ENCODE measurements around the gene RAB42.

GRCh38 chr1:28631713-28632112 is 39.6 kb downstream of the RAB42 start:
- no peak for TF ChIP-seq CTCF (IDR thresholded peaks at IDR 0.05; ENCODE audit: insufficient read depth, low read length, poor library complexity, severe bottlenecking)
- no peak for TF ChIP-seq EZH2phosphoT487 (conservative IDR thresholded peaks at IDR 0.05; ENCODE audit: low read length)
